Karpas-422 (cell line): ENCODE results near the gene KRT6C. TPM values are rescaled to one million over a fixed set of nuclear protein-coding genes. Genes with fewer than 3 reads are reported as not detected.

Experiments used
- DNase-seq: peaks from one replicate; pipeline ENCODE4 v3.0.0-alpha.2; 2015
- H2AFZ ChIP-seq: fragments of 200-600 bp; sonication (generic); 2 replicates; pipeline ENCODE4 v1.6.1; 2014; ENCODE audit warnings: antibody characterized with exemption, low read length, mixed read lengths
- H3K27ac ChIP-seq: fragments of 200-600 bp; sonication (generic); 2 replicates; pipeline ENCODE4 v1.5.1; 2014; ENCODE audit warnings: mild to moderate bottlenecking, low read length, moderate library complexity
- H3K27me3 ChIP-seq: fragments of 200-600 bp; sonication (generic); 2 replicates; pipeline ENCODE4 v1.6.1; 2014; ENCODE audit warnings: low read length, mixed read lengths
- H3K36me3 ChIP-seq: fragments of 200-600 bp; sonication (generic); 2 replicates; pipeline ENCODE4 v1.6.1; 2014; ENCODE audit warnings: low read length, mixed read lengths; ENCODE audit not compliant: insufficient read depth
- H3K4me1 ChIP-seq: fragments of 200-600 bp; sonication (generic); 2 replicates; pipeline ENCODE4 v1.6.1; 2014; ENCODE audit warnings: mild to moderate bottlenecking, low read length, mixed read lengths
- H3K4me2 ChIP-seq: fragments of 200-600 bp; sonication (generic); 2 replicates; pipeline ENCODE4 v1.6.1; 2014; ENCODE audit warnings: low read length, low read depth, mild to moderate bottlenecking; ENCODE audit not compliant: poor library complexity, severe bottlenecking
- H3K4me3 ChIP-seq: fragments of 200-600 bp; sonication (generic); 2 replicates; pipeline ENCODE4 v1.5.1; 2014; ENCODE audit warnings: mild to moderate bottlenecking, antibody characterized with exemption, low read length, mixed read lengths
- H3K79me2 ChIP-seq: fragments of 200-600 bp; sonication (generic); 2 replicates; pipeline ENCODE4 v1.6.1; 2014; ENCODE audit warnings: mild to moderate bottlenecking, low read length, mixed read lengths
- H3K9ac ChIP-seq: fragments of 200-600 bp; sonication (generic); 2 replicates; pipeline ENCODE4 v1.6.0; 2014; ENCODE audit warnings: low read length
- H3K9me2 ChIP-seq: fragments of 200-600 bp; sonication (generic), shearing (Covaris generic); replicated peaks from 2 replicates; pipeline ENCODE4 v1.6.0; 2014; ENCODE audit warnings: mild to moderate bottlenecking, low read length, moderate library complexity; ENCODE audit not compliant: insufficient read depth
- H3K9me3 ChIP-seq: fragments of 300-700, 200-600 bp; sonication (generic); 2 replicates; pipeline ENCODE4 v1.6.1; 2014; ENCODE audit warnings: low read length, mixed read lengths
- H4K20me1 ChIP-seq: fragments of 200-600 bp; sonication (generic); 2 replicates; pipeline ENCODE4 v1.6.1; 2014; ENCODE audit warnings: mild to moderate bottlenecking, antibody characterized with exemption, low read length, low read depth; ENCODE audit not compliant: insufficient read depth
- total RNA-seq: library from RNA; depleted of rRNA; stranded (reverse); fragments of >200 nt; shearing (Covaris generic); gene quantifications from 2 replicates; pipeline ENCODE4 v1.2.3, GENCODE V29; 2014; ENCODE audit warnings: low replicate concordance

KRT6C gene
- total RNA-seq, 1 experiment from 2014 or later, result not detected

GRCh38 chr12:52445876-52446275 is 27.7 kb downstream of the KRT6C start:
- H4K20me1 ChIP-seq, result no peaks in the 10 kb centered on the region
- no peak overlapping the region for H3K4me3 ChIP-seq
- H3K4me2 ChIP-seq, result no peak overlapping the region
- H3K27me3 ChIP-seq, result no peaks in the 10 kb centered on the region
- H3K4me1 ChIP-seq, result no peaks in the 10 kb centered on the region
- no peaks in the 10 kb centered on the region for H3K9me2 ChIP-seq
- H3K79me2 ChIP-seq, result no peaks in the 10 kb centered on the region
- no peaks in the 10 kb centered on the region for H3K9me3 ChIP-seq
- no peak for DNase-seq
- no peak overlapping the region for H2AFZ ChIP-seq
- no peaks in the 10 kb centered on the region for H3K36me3 ChIP-seq
- no peak overlapping the region for H3K9ac ChIP-seq
- no peak overlapping the region for H3K27ac ChIP-seq

- H4K20me1 ChIP-seq, result no peaks in the 10 kb centered on the region
- H3K27ac ChIP-seq, result no peak overlapping the region
- no peaks in the 10 kb centered on the region for H3K4me1 ChIP-seq
- no peak for DNase-seq
- no peaks in the 10 kb centered on the region for H3K79me2 ChIP-seq
- H3K9ac ChIP-seq, result no peak overlapping the region
- no peaks in the 10 kb centered on the region for H3K27me3 ChIP-seq
- no peak overlapping the region for H3K4me3 ChIP-seq
- no peak overlapping the region for H2AFZ ChIP-seq
- no peak overlapping the region for H3K4me2 ChIP-seq
- H3K9me2 ChIP-seq, result no peaks in the 10 kb centered on the region
- no peaks in the 10 kb centered on the region for H3K9me3 ChIP-seq
- no peaks in the 10 kb centered on the region for H3K36me3 ChIP-seq
Observed at GRCh38 chr12:52444647-52445595, 28.7 kb downstream of the KRT6C start.

GRCh38 chr12:52443966-52444365 is 29.6 kb downstream of the KRT6C start:
- Histone ChIP-seq H3K4me1 (no peaks in the 10 kb centered on the region), H3K9me2 (no peaks in the 10 kb centered on the region), H3K4me3 (no peak overlapping the region), H3K27ac (no peak overlapping the region), H3K4me2 (no peak overlapping the region), H2AFZ (no peak overlapping the region), H3K9ac (no peak overlapping the region), H4K20me1 (no peaks in the 10 kb centered on the region), H3K9me3 (no peaks in the 10 kb centered on the region), H3K27me3 (no peaks in the 10 kb centered on the region), H3K36me3 (no peaks in the 10 kb centered on the region), H3K79me2 (no peaks in the 10 kb centered on the region)
- no peak for DNase-seq

GRCh38 chr12:52442600-52443061 is 31.0 kb downstream of the KRT6C start:
- Histone ChIP-seq H3K4me2 (no peak overlapping the region), H3K9ac (no peak overlapping the region), H3K9me3 (no peaks in the 10 kb centered on the region), H3K36me3 (no peaks in the 10 kb centered on the region), H2AFZ (no peak overlapping the region), H3K79me2 (no peaks in the 10 kb centered on the region), H3K27me3 (no peaks in the 10 kb centered on the region), H3K4me1 (no peaks in the 10 kb centered on the region), H4K20me1 (no peaks in the 10 kb centered on the region), H3K9me2 (no peaks in the 10 kb centered on the region), H3K4me3 (no peak overlapping the region), H3K27ac (no peak overlapping the region)
- no peak for DNase-seq

- no peak overlapping the region for H3K4me3 ChIP-seq
- H3K9ac ChIP-seq, result no peak overlapping the region
- H2AFZ ChIP-seq, result no peak overlapping the region
- DNase-seq, result peak; percentile 51
- H3K36me3 ChIP-seq, result no peaks in the 10 kb centered on the region
- no peaks in the 10 kb centered on the region for H3K9me2 ChIP-seq
- H3K9me3 ChIP-seq, result no peaks in the 10 kb centered on the region
- H3K4me1 ChIP-seq, result no peaks in the 10 kb centered on the region
- H3K27ac ChIP-seq, result no peak overlapping the region
- H3K79me2 ChIP-seq, result no peaks in the 10 kb centered on the region
- no peak overlapping the region for H3K4me2 ChIP-seq
- H4K20me1 ChIP-seq, result no peaks in the 10 kb centered on the region
- H3K27me3 ChIP-seq, result no peaks in the 10 kb centered on the region
Observed at GRCh38 chr12:52441320-52441911, 32.2 kb downstream of the KRT6C start.

- no peak overlapping the region for H3K4me3 ChIP-seq
- no peaks in the 10 kb centered on the region for H4K20me1 ChIP-seq
- no peaks in the 10 kb centered on the region for H3K36me3 ChIP-seq
- DNase-seq, result no peak
- H3K4me2 ChIP-seq, result no peak overlapping the region
- H3K9me3 ChIP-seq, result no peaks in the 10 kb centered on the region
- no peak overlapping the region for H2AFZ ChIP-seq
- no peaks in the 10 kb centered on the region for H3K27me3 ChIP-seq
- no peaks in the 10 kb centered on the region for H3K79me2 ChIP-seq
- H3K9ac ChIP-seq, result no peak overlapping the region
- H3K27ac ChIP-seq, result no peak overlapping the region
- H3K9me2 ChIP-seq, result no peaks in the 10 kb centered on the region
- H3K4me1 ChIP-seq, result no peaks in the 10 kb centered on the region
Observed at GRCh38 chr12:52440821-52441319, 32.7 kb downstream of the KRT6C start.

- no peaks in the 10 kb centered on the region for H3K9me2 ChIP-seq
- H3K4me2 ChIP-seq, result no peak overlapping the region
- no peak for DNase-seq
- H3K9ac ChIP-seq, result no peak overlapping the region
- no peaks in the 10 kb centered on the region for H3K79me2 ChIP-seq
- no peaks in the 10 kb centered on the region for H3K9me3 ChIP-seq
- no peaks in the 10 kb centered on the region for H3K36me3 ChIP-seq
- H3K27me3 ChIP-seq, result no peaks in the 10 kb centered on the region
- no peak overlapping the region for H3K27ac ChIP-seq
- H2AFZ ChIP-seq, result no peak overlapping the region
- H4K20me1 ChIP-seq, result no peaks in the 10 kb centered on the region
- H3K4me3 ChIP-seq, result no peak overlapping the region
- H3K4me1 ChIP-seq, result no peaks in the 10 kb centered on the region
Observed at GRCh38 chr12:52439845-52440244, 33.8 kb downstream of the KRT6C start.

GRCh38 chr12:52439420-52439819 is 34.2 kb downstream of the KRT6C start:
- H3K4me1 ChIP-seq, result no peaks in the 10 kb centered on the region
- H3K4me3 ChIP-seq, result no peak overlapping the region
- no peaks in the 10 kb centered on the region for H3K9me3 ChIP-seq
- H3K9ac ChIP-seq, result no peak overlapping the region
- no peak for DNase-seq
- no peak overlapping the region for H2AFZ ChIP-seq
- H4K20me1 ChIP-seq, result no peaks in the 10 kb centered on the region
- no peaks in the 10 kb centered on the region for H3K36me3 ChIP-seq
- H3K27me3 ChIP-seq, result no peaks in the 10 kb centered on the region
- H3K27ac ChIP-seq, result no peak overlapping the region
- H3K9me2 ChIP-seq, result no peaks in the 10 kb centered on the region
- H3K4me2 ChIP-seq, result no peak overlapping the region
- no peaks in the 10 kb centered on the region for H3K79me2 ChIP-seq
